ENCODE data around the gene ARMH4.

DNA sequence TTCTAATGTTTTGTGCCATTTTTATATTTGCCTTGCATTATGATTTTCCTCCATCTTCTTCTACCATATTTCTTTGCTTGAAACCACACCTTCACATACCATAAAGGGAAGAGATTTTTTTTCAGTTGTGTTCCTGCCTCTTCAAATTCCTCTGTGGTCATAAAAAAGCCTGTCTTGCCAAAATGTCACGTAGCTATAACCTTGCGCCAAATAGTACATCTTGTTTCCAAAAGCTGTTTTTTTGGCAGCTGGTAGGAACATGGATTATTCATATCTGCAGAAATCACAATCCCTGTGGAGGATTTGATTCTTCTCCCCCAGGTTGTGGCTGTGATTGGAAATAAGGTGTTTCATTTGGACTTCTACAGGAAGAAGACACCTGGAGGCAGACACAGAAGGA is 152.5 kb downstream of the ARMH4 start:
- TF ChIP-seq, protein P1, sequence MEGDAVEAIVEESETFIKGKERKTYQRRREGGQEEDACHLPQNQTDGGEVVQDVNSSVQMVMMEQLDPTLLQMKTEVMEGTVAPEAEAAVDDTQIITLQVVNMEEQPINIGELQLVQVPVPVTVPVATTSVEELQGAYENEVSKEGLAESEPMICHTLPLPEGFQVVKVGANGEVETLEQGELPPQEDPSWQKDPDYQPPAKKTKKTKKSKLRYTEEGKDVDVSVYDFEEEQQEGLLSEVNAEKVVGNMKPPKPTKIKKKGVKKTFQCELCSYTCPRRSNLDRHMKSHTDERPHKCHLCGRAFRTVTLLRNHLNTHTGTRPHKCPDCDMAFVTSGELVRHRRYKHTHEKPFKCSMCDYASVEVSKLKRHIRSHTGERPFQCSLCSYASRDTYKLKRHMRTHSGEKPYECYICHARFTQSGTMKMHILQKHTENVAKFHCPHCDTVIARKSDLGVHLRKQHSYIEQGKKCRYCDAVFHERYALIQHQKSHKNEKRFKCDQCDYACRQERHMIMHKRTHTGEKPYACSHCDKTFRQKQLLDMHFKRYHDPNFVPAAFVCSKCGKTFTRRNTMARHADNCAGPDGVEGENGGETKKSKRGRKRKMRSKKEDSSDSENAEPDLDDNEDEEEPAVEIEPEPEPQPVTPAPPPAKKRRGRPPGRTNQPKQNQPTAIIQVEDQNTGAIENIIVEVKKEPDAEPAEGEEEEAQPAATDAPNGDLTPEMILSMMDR (optimal IDR thresholded peaks at IDR 0.05 in 1 of 3, IDR thresholded peaks at IDR 0.05 in 1 of 3, conservative IDR thresholded peaks at IDR 0.05 in 1 of 3; ENCODE audit: extremely low read depth in 1 of 3, insufficient read depth in 2 of 3, low read length in 3 of 3) = no peak
- TF ChIP-seq EZH2 (IDR thresholded peaks at IDR 0.05; ENCODE audit: low read length) = no peak

Measured in keratinocyte (primary cell).